ENCODE results near the gene PACS2. TPM values are rescaled to one million over a fixed set of nuclear protein-coding genes. Genes with fewer than 3 reads are reported as not detected.
"Not testable (repeated sequence)": the region's sequence is repeated elsewhere in the genome, so short reads cannot be mapped to it uniquely, and the experiment has no call there.

Gene PACS2
- polyA plus RNA-seq, 3 donors: 57.6 to 96.7 (median 86.0) TPM

DNA sequence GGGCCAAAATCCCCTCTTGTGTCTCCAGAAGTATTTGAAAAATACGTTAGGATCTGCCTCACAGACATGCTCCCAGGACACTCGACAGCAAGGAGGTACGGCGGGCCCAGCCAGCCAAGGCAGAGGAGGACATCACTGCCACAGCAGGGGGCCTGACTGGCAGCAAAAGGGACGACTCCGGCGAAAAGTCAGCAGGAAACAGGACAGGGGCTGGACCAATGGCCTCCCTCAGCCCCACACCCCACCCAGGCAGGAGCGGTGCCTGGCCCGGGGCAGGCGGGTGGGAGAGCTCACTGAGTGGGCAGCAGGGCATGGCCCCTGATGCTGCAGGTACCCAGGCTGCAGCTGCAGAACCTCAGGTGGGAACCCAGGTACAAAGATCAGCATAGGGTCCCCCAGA lies 31.5 kb upstream of the PACS2 start:
- DNase-seq (ENCODE audit: extremely low read depth in 1 of 11, low read depth in 9 of 11, low spot score in 4 of 11): no peak

DNA sequence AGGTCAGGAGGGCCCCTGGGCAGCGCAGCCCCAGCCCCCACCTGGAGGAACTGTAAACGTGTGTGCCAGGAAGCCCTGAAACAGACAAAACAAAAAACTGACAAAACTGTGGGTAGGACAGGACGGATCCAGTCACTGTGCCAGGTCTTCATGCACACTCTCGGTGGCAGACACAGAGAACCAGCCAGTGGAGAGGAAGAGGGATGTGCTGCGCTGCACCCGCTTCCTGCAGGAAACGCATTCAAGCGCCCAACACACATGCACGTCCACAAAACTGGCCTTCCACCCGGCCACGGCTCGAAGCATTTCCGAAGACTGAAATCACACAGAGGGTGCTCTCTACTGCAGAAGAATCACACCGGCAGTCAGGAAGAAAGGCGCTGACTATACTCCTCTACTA lies 30.6 kb upstream of the PACS2 start:
- DNase-seq (ENCODE audit: extremely low read depth in 1 of 11, low read depth in 9 of 11, low spot score in 4 of 11): no peak

GRCh38 chr14:105285174-105285573 lies 29.4 kb upstream of the PACS2 start:
- no peak for DNase-seq (ENCODE audit: extremely low read depth in 1 of 11, low read depth in 9 of 11, low spot score in 4 of 11)

DNA sequence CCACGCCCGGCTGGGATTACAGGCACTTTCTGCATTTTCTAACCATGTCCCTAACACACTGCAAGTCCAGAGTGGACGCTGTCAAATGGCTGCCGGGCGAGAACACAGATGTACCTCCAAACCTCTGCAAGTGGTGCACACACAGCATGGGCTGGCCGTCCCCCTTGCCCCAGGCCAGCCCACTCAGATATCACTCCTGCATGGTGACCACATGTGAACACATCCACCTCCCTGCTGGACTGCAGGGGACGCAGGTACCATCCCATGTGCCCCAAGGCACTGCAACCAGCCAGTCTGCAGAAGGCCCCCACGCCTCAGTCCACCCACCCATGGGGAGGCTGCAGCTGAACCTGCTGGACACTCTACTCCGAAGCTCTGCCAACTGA lies 27.8 kb upstream of the PACS2 start:
- DNase-seq (ENCODE audit: extremely low read depth in 1 of 11, low read depth in 9 of 11, low spot score in 4 of 11): no peak

- no peak for DNase-seq (ENCODE audit: extremely low read depth in 1 of 11, low read depth in 9 of 11, low spot score in 4 of 11)
Observed at GRCh38 chr14:105287249-105288102, 27.1 kb upstream of the PACS2 start.

GRCh38 chr14:105288936-105289335 lies 25.6 kb upstream of the PACS2 start:
- not testable (repeated sequence) for DNase-seq (ENCODE audit: extremely low read depth in 1 of 11, low read depth in 9 of 11, low spot score in 4 of 11)

- no peak for DNase-seq (ENCODE audit: extremely low read depth in 1 of 11, low read depth in 9 of 11, low spot score in 4 of 11)
Observed at GRCh38 chr14:105290621-105291346, 23.8 kb upstream of the PACS2 start.

- DNase-seq (ENCODE audit: extremely low read depth in 1 of 11, low read depth in 9 of 11, low spot score in 4 of 11): no peak
Observed at GRCh38 chr14:105292826-105293711, 21.5 kb upstream of the PACS2 start.

DNA sequence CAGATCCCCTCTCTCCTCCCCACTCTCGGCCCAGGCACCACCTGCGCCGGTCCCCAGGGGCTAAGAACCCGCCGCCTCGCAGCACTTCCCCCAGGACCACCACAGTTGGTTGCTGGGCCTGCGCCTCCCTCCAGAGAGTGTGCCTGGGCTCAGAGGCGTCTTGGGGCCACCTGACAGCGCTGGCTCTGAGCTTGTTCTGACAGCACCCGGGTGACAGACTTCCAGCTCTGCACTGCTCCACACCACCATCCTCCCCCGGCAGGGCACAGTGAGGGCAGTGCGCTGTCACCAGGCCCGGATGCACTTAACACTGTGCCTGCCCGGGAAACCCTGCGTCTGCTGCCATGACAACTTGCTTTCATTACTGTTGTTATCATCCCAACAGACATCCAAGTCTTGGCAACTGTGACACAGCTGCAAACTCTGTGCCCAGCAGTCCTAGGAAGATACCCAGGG lies 20.4 kb upstream of the PACS2 start:
- peak in 1 of 11 donors; percentile 66 for DNase-seq (ENCODE audit: extremely low read depth in 1 of 11, low read depth in 9 of 11, low spot score in 4 of 11)

GRCh38 chr14:105297311-105297710 lies 17.2 kb upstream of the PACS2 start:
- not testable (repeated sequence) for DNase-seq (ENCODE audit: extremely low read depth in 1 of 11, low read depth in 9 of 11, low spot score in 4 of 11)

DNA sequence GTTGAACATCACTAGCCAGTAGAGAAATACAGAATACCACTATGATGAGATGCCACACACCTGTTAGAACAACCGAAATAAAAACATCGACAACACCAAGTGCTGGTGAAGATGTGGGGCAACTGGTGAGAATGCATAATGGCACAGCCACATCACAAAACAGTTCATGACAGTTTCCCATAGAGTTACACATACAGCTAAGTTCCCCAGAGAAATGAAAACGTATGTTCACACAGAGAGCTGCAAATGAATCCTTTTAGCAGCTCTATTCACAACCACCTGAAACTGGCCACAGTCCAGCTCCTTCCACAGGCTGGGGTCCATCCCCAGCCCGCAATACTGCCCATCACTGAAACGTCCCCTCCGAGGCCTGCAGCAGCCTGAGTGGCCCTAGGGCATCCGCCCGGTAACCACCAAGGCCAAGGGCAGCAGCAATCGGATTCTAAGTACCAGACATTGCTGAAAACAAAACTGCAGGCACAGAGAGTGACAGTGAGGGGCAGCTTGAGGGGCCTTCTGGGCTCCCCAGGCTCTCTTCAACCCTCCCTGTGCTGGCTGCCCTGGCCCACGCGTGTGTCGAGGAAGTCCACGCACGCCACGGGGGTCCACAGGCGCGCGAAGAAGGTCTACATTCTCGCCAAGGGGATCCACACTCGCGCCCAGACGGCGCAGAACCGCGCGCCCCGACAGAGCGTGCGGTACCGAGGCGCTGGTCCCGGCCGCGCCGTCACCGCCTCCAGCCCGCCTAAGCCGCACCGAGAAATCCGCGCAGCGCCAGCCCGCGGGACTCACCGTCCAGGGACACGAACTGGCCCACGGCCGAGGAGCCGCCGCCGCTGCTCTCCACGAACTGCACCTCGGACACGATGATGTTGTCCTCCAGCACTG lies 14.7 kb upstream of the PACS2 start:
- DNase-seq (ENCODE audit: extremely low read depth in 1 of 11, low read depth in 9 of 11, low spot score in 4 of 11): no peak

DNA sequence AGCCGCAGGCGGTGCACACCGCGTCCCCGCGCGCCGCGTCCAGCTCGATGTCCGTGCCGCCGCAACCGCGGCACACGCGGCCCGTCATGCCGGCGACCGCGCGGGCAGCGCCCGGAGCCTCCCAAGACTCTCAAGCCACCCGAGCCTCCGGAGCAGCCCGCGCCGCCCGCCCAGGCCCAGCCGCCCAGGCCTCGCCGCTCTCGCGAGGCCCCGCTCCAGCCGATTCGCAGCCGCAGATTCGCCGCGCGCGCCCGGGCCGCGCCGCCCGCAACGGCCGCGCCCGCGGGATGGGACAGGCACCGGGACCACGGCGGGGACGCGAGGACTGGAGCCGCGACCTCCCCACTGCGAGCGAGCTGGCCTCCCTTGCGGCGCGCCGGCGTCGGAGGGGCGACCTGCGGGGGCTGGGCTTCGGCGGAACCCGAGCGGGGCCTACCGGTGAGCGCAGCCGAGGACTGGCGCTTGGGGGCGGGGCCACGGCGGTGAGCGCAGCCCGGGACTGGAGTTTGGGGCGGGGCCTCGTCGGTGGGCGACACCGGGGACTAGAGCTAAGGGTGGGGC lies 13.9 kb upstream of the PACS2 start, which contains the start of gene BRF1:
TSS of gene BRF1 (minus strand) at position 460 of the 561 bp plus-strand sequence. CDS start at position 88, 372 bp downstream.
- DNase-seq (ENCODE audit: extremely low read depth in 1 of 11, low read depth in 9 of 11, low spot score in 4 of 11): peak in 10 of 11 donors; percentile 83 to 92 (median 90)

DNA sequence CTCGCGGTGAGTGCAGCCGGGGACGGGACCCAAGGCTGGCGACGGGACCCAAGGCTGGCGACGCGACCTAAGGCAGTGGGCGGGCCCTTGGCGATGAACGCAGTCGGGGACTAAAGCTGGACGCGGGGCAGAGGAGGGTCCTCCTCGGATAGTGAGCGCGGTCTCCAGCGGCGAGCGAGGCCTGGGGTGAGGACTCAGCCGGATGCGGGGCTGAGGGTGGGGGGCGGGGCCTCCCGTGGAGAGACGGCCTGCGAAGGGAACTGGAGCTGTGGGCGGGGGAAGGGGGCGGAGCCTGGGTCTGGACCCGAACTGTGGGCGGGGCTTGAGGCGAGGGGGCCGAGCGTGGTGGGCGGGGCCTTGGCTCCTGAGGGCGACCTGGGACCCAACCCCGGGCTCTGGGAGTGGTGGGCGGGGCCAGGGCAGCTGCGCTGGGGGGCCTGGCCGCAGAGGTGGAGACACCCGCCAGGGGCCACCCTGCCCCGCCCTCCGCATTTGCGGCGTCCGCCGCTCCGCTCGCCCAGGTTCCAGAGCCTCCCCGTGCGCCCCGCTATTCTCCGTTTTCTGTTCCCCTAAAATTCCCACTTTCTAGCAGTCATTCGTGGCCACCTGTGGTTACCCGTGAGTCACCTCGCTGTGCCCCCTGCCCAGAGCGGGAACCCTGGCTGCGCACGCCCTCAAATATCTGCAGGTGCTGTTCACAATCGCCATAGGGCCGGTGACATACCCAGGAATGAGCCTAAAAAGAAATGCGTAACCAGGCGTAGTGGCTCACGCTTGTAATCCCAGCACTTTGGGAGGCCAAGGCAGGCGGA lies 13.2 kb upstream of the PACS2 start:
- DNase-seq (ENCODE audit: extremely low read depth in 1 of 11, low read depth in 9 of 11, low spot score in 4 of 11): peak; percentile 82 to 93 (median 91)

GRCh38 chr14:105301915-105302249 lies 12.7 kb upstream of the PACS2 start:
- not testable (repeated sequence) for DNase-seq (ENCODE audit: extremely low read depth in 1 of 11, low read depth in 9 of 11, low spot score in 4 of 11)

GRCh38 chr14:105303949-105304348 lies 10.6 kb upstream of the PACS2 start:
- no peak for DNase-seq (ENCODE audit: extremely low read depth in 1 of 11, low read depth in 9 of 11, low spot score in 4 of 11)

DNA sequence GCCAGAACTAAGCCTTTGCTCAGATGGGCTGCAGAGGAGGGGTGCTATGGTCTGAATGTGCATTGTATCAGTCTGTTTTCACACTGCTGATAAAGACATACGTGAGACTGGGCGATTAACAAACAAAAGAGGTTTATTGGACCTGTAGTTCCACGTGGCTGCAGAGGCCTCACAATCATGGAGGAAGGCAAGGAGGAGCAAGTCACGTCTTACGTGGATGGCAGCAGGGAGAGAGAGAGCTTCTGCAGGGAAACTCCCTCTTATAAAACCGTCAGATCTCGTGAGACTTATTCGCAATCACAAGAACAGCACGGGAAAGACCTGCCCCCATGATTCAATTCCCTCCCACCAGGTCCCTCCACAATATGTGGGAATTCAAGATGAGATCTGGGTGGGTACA lies 10.0 kb upstream of the PACS2 start:
- DNase-seq (ENCODE audit: extremely low read depth in 1 of 11, low read depth in 9 of 11, low spot score in 4 of 11): no peak

- DNase-seq (ENCODE audit: extremely low read depth in 1 of 11, low read depth in 9 of 11, low spot score in 4 of 11): no peak
Observed at GRCh38 chr14:105305345-105305744, 9.2 kb upstream of the PACS2 start.

Data from renal cortex interstitium (tissue), 11 donors.